Peyer's patch (tissue), 4 donors: ENCODE data around the gene REXO5. TPM values are rescaled to one million over a fixed set of nuclear protein-coding genes. Genes with fewer than 3 reads are reported as not detected.

Experiments
- DNase-seq, 3 donors: peaks; one replicate each; pipeline ENCODE4 v3.0.0-alpha.2; 2017 to 2019
- H3K27ac ChIP-seq, 4 donors: fragments of 200-600 bp; sonication (generic); one replicate each; pipeline ENCODE4 v1.5.1; 2016 to 2019
- H3K27me3 ChIP-seq, 2 donors: fragments of 200-600 bp; sonication (generic); one replicate each; pipeline ENCODE4 v1.5.1; 2019
- H3K36me3 ChIP-seq, 3 donors: fragments of 200-600 bp; sonication (generic); one replicate each; pipeline ENCODE4 v1.5.1; 2016 to 2019
- H3K4me1 ChIP-seq, 4 donors: fragments of 200-600 bp; sonication (generic); one replicate each; pipeline ENCODE4 v1.5.1; 2016 to 2019
- H3K4me3 ChIP-seq, 4 donors: fragments of 200-600 bp; sonication (generic); 1 replicate in 3 of 4; 2 replicates in 1 of 4; pipeline ENCODE4 v1.5.1; 2016 to 2019; ENCODE audit warnings: mild to moderate bottlenecking in 1 of 4
- H3K9me3 ChIP-seq, 4 donors: fragments of 200-600 bp; sonication (generic); one replicate each; pipeline ENCODE4 v1.5.1; 2016 to 2019; ENCODE audit warnings: mild to moderate bottlenecking in 1 of 4
- CTCF ChIP-seq, 6 experiments: fragments of 450-650 bp in 4 of 6; fragments of 200-600 bp in 2 of 6; sonication (generic) in 1 of 6; IDR thresholded peaks; one replicate each; pipeline ENCODE4 v1.5.1; 2017 to 2019; ENCODE audit warnings: antibody characterized with exemption in 6 of 6, mild to moderate bottlenecking in 3 of 6, moderate library complexity in 1 of 6
- POLR2A ChIP-seq, 2 donors: fragments of 450-650 bp; IDR thresholded peaks; one replicate each; pipeline ENCODE4 v1.5.1; 2017; ENCODE audit warnings: antibody characterized with exemption in 2 of 2, mild to moderate bottlenecking in 2 of 2, moderate library complexity in 2 of 2
- total RNA-seq, 4 donors: library from RNA; depleted of rRNA; stranded (reverse); fragments of >200 nt; gene quantifications; one replicate each; pipeline ENCODE4 v1.1.0, GENCODE V29; 2016

The REXO5 gene
- total RNA-seq, 4 donors from 2014 or later, result 2.3 to 3.6 (median 2.9) TPM

- H3K27me3 ChIP-seq, result no peaks in the 10 kb centered on the region
- no peaks in the 10 kb centered on the region for H3K9me3 ChIP-seq
- H3K36me3 ChIP-seq, result peaks cover 0 to 6% (median 0%) of the 10 kb centered on the region in 3 donors
- H3K4me1 ChIP-seq, result no peaks in the 10 kb centered on the region
- no peak for DNase-seq
- H3K4me3 ChIP-seq, result no peak overlapping the region
- TF ChIP-seq POLR2A (IDR thresholded peaks at IDR 0.05), result no peak
- no peak for TF ChIP-seq CTCF (IDR thresholded peaks at IDR 0.05)
- H3K27ac ChIP-seq, result no peak overlapping the region
These were observed 14.3 kb upstream of the REXO5 start for GRCh38 chr16:20791923-20792612.

GRCh38 chr16:20798364-20798763, 8.0 kb upstream of the REXO5 start:
- Histone ChIP-seq H3K27me3 (no peaks in the 10 kb centered on the region), H3K27ac (no peak overlapping the region), H3K4me3 (no peak overlapping the region), H3K36me3 (peaks cover 0 to 41% (median 0%) of the 10 kb centered on the region in 3 donors), H3K4me1 (no peaks in the 10 kb centered on the region), H3K9me3 (no peaks in the 10 kb centered on the region)
- no peak for DNase-seq
- TF ChIP-seq CTCF (IDR thresholded peaks at IDR 0.05), result no peak
- no peak for TF ChIP-seq POLR2A (IDR thresholded peaks at IDR 0.05)

GRCh38 chr16:20799599-20799998, 6.7 kb upstream of the REXO5 start:
- no peaks in the 10 kb centered on the region for H3K27me3 ChIP-seq
- DNase-seq, result no peak
- H3K9me3 ChIP-seq, result no peaks in the 10 kb centered on the region
- no peaks in the 10 kb centered on the region for H3K4me1 ChIP-seq
- H3K36me3 ChIP-seq, result peaks cover 0 to 41% (median 0%) of the 10 kb centered on the region in 3 donors
- no peak for TF ChIP-seq POLR2A (IDR thresholded peaks at IDR 0.05)
- TF ChIP-seq CTCF (IDR thresholded peaks at IDR 0.05), result peak in 5 of 6 experiments; percentile 33 to 70 (median 56)
- H3K4me3 ChIP-seq, result no peak overlapping the region
- H3K27ac ChIP-seq, result no peak overlapping the region

- no peak for DNase-seq
- Histone ChIP-seq H3K4me1 (no peaks in the 10 kb centered on the region), H3K9me3 (no peaks in the 10 kb centered on the region), H3K36me3 (peaks cover 0 to 36% (median 0%) of the 10 kb centered on the region in 3 donors), H3K27me3 (no peaks in the 10 kb centered on the region), H3K4me3 (no peak overlapping the region), H3K27ac (no peak overlapping the region)
- TF ChIP-seq POLR2A (IDR thresholded peaks at IDR 0.05) (no peak), CTCF (IDR thresholded peaks at IDR 0.05) (no peak)
These were observed 5.0 kb upstream of the REXO5 start for GRCh38 chr16:20801278-20801677.

- Histone ChIP-seq H3K27me3 (no peaks in the 10 kb centered on the region), H3K36me3 (peaks cover 0 to 24% (median 0%) of the 10 kb centered on the region in 3 donors), H3K4me1 (peaks cover 0 to 5% (median 0%) of the 10 kb centered on the region in 4 donors), H3K27ac (no peak overlapping the region), H3K9me3 (no peaks in the 10 kb centered on the region), H3K4me3 (no peak overlapping the region)
- no peak for DNase-seq
- TF ChIP-seq CTCF (IDR thresholded peaks at IDR 0.05) (no peak), POLR2A (IDR thresholded peaks at IDR 0.05) (no peak)
These were observed 3.2 kb upstream of the REXO5 start for GRCh38 chr16:20803192-20803560.
